GM12878 (cell line): Measurements from ENCODE around the gene GALNT9. TPM values are rescaled to one million over a fixed set of nuclear protein-coding genes. Genes with fewer than 3 reads are reported as not detected.

Source experiments
- ATAC-seq: fragments of 200-7000 bp; cut with Tn5 transposase; 3 replicates; pipeline ENCODE4 v1.9.1; 2020; ENCODE audit warnings: mild to moderate bottlenecking, moderate library complexity
- BruUV-seq: library from RNA; stranded (reverse); fragments of 400-500 nt; replicated peaks from 2 replicates; lab custom pipeline; 2021; lab: Mats Ljungman, UMichigan
- CTCF ChIA-PET: fragments of 300-600 bp; sonication (Branson Sonifier 250); formaldehyde crosslinking; extraction: SDS; loops from one replicate; lab custom pipeline; 2021; ENCODE audit warnings: inconsistent platforms; lab: Yijun Ruan, JAX
- POLR2A ChIA-PET: fragments of 350-600 bp; formaldehyde crosslinking; extraction: SDS; loops from one replicate; lab custom pipeline; 2021; ENCODE audit warnings: inconsistent platforms; lab: Charles Lee
- RAD21 ChIA-PET: fragments of 300-600 bp; sonication (Branson Sonifier 250); formaldehyde crosslinking; loops from one replicate; lab custom pipeline; 2023; ENCODE audit warnings: antibody characterized with exemption; ENCODE audit not compliant: unreplicated experiment; lab: Charles Lee
- SMC1A ChIA-PET: fragments of 300-600 bp; sonication (Branson Sonifier 250); formaldehyde crosslinking; loops from one replicate; lab custom pipeline; 2023; ENCODE audit not compliant: unreplicated experiment, uncharacterized antibody; lab: Charles Lee
- DNase-seq: peaks from one replicate; pipeline ENCODE4 v3.0.0-alpha.2; 2011; ENCODE audit warnings: low read depth, low spot score
- FAIRE-seq: peaks from 3 replicates; lab custom pipeline; 2011; peaks lifted over from hg19 to GRCh38; lab: Jason Lieb, UNC
- H2AFZ ChIP-seq: 2 replicates; pipeline ENCODE4 v1.6.0; 2011; ENCODE audit warnings: low read depth, low read length, control low read depth; ENCODE audit not compliant: control insufficient read depth
- H3K27ac ChIP-seq: 2 replicates; pipeline ENCODE4 v1.5.1; 2011; ENCODE audit warnings: control low read depth; ENCODE audit not compliant: control insufficient read depth, insufficient read depth
- H3K27me3 ChIP-seq, 2 experiments: replicated peaks in 1 of 2; 2 replicates each; pipeline versions ENCODE4 v1.6.0 to v1.6.1; 2011; ENCODE audit warnings: low read length in 1 of 2; ENCODE audit not compliant: control insufficient read depth in 2 of 2, insufficient read depth in 2 of 2
- H3K36me3 ChIP-seq, 2 experiments: 2 replicates each; pipeline ENCODE4 v1.5.1; 2011; ENCODE audit warnings: low read length in 1 of 2; ENCODE audit not compliant: control insufficient read depth in 2 of 2, insufficient read depth in 2 of 2
- H3K4me1 ChIP-seq: 2 replicates; pipeline ENCODE4 v1.6.1; 2011; ENCODE audit warnings: mild to moderate bottlenecking, low read length, moderate library complexity, mixed read lengths; ENCODE audit not compliant: control insufficient read depth, insufficient read depth
- H3K4me2 ChIP-seq: 2 replicates; pipeline ENCODE4 v1.6.0; 2011; ENCODE audit warnings: control low read depth; ENCODE audit not compliant: control insufficient read depth, insufficient read depth
- H3K4me3 ChIP-seq: fragments of 200-600 bp; sonication (generic); 2 replicates; pipeline ENCODE4 v1.5.1; 2016
- H3K79me2 ChIP-seq: 2 replicates; pipeline ENCODE4 v1.6.0; 2011; ENCODE audit warnings: low read length; ENCODE audit not compliant: control insufficient read depth, insufficient read depth
- H3K9ac ChIP-seq: 2 replicates; pipeline ENCODE4 v1.8.0; 2011; ENCODE audit warnings: low read length, control low read depth, mixed read lengths; ENCODE audit not compliant: control insufficient read depth, insufficient read depth
- H3K9me3 ChIP-seq: replicated peaks from 3 replicates; pipeline ENCODE4 v1.5.1; 2011; ENCODE audit warnings: mild to moderate bottlenecking, low read length; ENCODE audit not compliant: control insufficient read depth, insufficient read depth
- H4K20me1 ChIP-seq: 2 replicates; pipeline ENCODE4 v1.6.0; 2011; ENCODE audit not compliant: control insufficient read depth, insufficient read depth
- BACH1 ChIP-seq: fragments of 450-650 bp; IDR thresholded peaks from 2 replicates; pipeline ENCODE4 v1.6.1; 2017; ENCODE audit warnings: mild to moderate bottlenecking, borderline replicate concordance
- BHLHE40 ChIP-seq, 2 experiments: fragments of 450-650 bp in 1 of 2; IDR thresholded peaks; 2 replicates each; pipeline ENCODE4 v1.6.1; 2011 to 2017; ENCODE audit warnings: low read depth in 2 of 2, borderline replicate concordance in 1 of 2, improper control_type of control experiment in 1 of 2, low read length in 1 of 2, mild to moderate bottlenecking in 1 of 2
- CHD4 ChIP-seq: fragments of 200-600 bp; sonication (generic); IDR thresholded peaks from 2 replicates; pipeline ENCODE4 v1.6.1; 2016; ENCODE audit warnings: mild to moderate bottlenecking
- HDAC6 ChIP-seq: fragments of 200-600 bp; sonication (generic); IDR thresholded peaks from one replicate; pipeline ENCODE4 v1.8.0; 2017; ENCODE audit warnings: antibody characterized with exemption; ENCODE audit not compliant: unreplicated experiment
- HDGF ChIP-seq: fragments of 450-650 bp; IDR thresholded peaks from 2 replicates; pipeline ENCODE4 v1.6.1; 2016; ENCODE audit warnings: antibody characterized with exemption
- KAT2A ChIP-seq: conservative IDR thresholded peaks from 2 replicates; pipeline ENCODE4 v1.6.1; 2011; ENCODE audit warnings: low read depth, low read length; ENCODE audit not compliant: control insufficient read depth
- MTA3 ChIP-seq: IDR thresholded peaks from 2 replicates; pipeline ENCODE4 v1.6.1; 2012; ENCODE audit warnings: low read length, inconsistent platforms, borderline replicate concordance
- MYC ChIP-seq: IDR thresholded peaks from 2 replicates; pipeline ENCODE4 v1.6.1; 2011; ENCODE audit warnings: mild to moderate bottlenecking, low read length, moderate library complexity, inconsistent platforms; ENCODE audit not compliant: insufficient read depth, insufficient replicate concordance, insufficient read length, severe bottlenecking
- NFXL1 ChIP-seq: fragments of 450-650 bp; IDR thresholded peaks from 2 replicates; pipeline ENCODE4 v1.6.1; 2017; ENCODE audit warnings: antibody characterized with exemption, mild to moderate bottlenecking, borderline replicate concordance
- NFYA ChIP-seq: IDR thresholded peaks from 2 replicates; pipeline ENCODE4 v1.6.1; 2011; ENCODE audit warnings: low read depth, mild to moderate bottlenecking, low read length, improper control_type of control experiment, borderline replicate concordance
- NFYB ChIP-seq: IDR thresholded peaks from 2 replicates; pipeline ENCODE4 v1.6.1; 2011; ENCODE audit warnings: low read depth, mild to moderate bottlenecking, low read length, improper control_type of control experiment, moderate library complexity; ENCODE audit not compliant: insufficient read depth
- NRF1 ChIP-seq: conservative IDR thresholded peaks from 2 replicates; pipeline ENCODE4 v1.6.1; 2011; ENCODE audit warnings: mild to moderate bottlenecking, low read depth, low read length, improper control_type of control experiment
- POLR2AphosphoS5 ChIP-seq: IDR thresholded peaks from 2 replicates; pipeline ENCODE4 v1.6.1; 2011; ENCODE audit warnings: mild to moderate bottlenecking, low read length, inconsistent platforms
- SIX5 ChIP-seq: IDR thresholded peaks from 2 replicates; pipeline ENCODE4 v1.6.1; 2011; ENCODE audit warnings: mild to moderate bottlenecking, low read depth, low read length, moderate library complexity; ENCODE audit not compliant: severe bottlenecking
- SMAD5 ChIP-seq: IDR thresholded peaks from 2 replicates; pipeline ENCODE4 v1.6.1; 2016; ENCODE audit warnings: antibody characterized with exemption, low read depth
- SPI1 ChIP-seq: IDR thresholded peaks from 2 replicates; pipeline ENCODE4 v1.6.1; 2011; ENCODE audit warnings: low read depth, mild to moderate bottlenecking, low read length, moderate library complexity, borderline replicate concordance; ENCODE audit not compliant: insufficient read depth
- SREBF2 ChIP-seq: IDR thresholded peaks from 2 replicates; pipeline ENCODE4 v1.6.1; 2012; ENCODE audit warnings: mild to moderate bottlenecking, low read length
- STAT1 ChIP-seq: fragments of 450-650 bp; conservative IDR thresholded peaks from 2 replicates; pipeline ENCODE4 v1.6.1; 2014; ENCODE audit warnings: antibody characterized with exemption, mild to moderate bottlenecking
- TCF7 ChIP-seq: IDR thresholded peaks from 2 replicates; pipeline ENCODE4 v1.6.1; 2014; ENCODE audit warnings: antibody characterized with exemption, borderline replicate concordance
- WGBS: methylation state at CpG from one replicate; pipeline ENCODE4 v1.1.6; 2016; ENCODE audit warnings: low lambda C conversion rate; ENCODE audit not compliant: insufficient replicate concordance, insufficient coverage; ENCODE audit errors: missing lambda C conversion rate; 5-methylcytosine and 5-hydroxymethylcytosine counted together
- in situ Hi-C: fragments of 300-500 bp; cut with MboI; formaldehyde crosslinking; loops from 9 replicates; pipeline ENCODE4 v1.14.3; 2018; ENCODE audit warnings: mixed read lengths
- intact Hi-C: fragments of 100-400 bp; cut with micrococcal nuclease; formaldehyde crosslinking; loops from one replicate; pipeline ENCODE4 v1.14.2; 2022; ENCODE audit not compliant: unreplicated experiment
- polyA plus RNA-seq, 11 experiments: library from polyadenylated mRNA; depleted of rRNA in 4 of 11; unstranded in 6 of 11; stranded (reverse) in 5 of 11; fragments of >200 nt; fragmentation: Nextera tagmentation in 4 of 11; fragmentation: Illumina TruSeq in 1 of 11; extraction: Ambion mirVana in 4 of 11; extraction: Trizol in 1 of 11; gene quantifications; 1 replicate in 1 of 11; 2 replicates in 10 of 11; pipeline versions ENCODE4 v1.2.1 to v1.2.3, GENCODE V29; 2011 to 2016; ENCODE audit warnings: inconsistent platforms in 2 of 11, missing spikeins in 2 of 11, low read depth in 1 of 11
- total RNA-seq, 4 experiments: library from RNA; depleted of rRNA in 3 of 4; stranded (reverse); fragments of >200 nt in 3 of 4; fragmentation: Illumina TruSeq in 1 of 4; extraction: Trizol in 1 of 4; gene quantifications; 2 replicates each; pipeline versions ENCODE4 v1.2.1 to v1.2.3, GENCODE V29; 2013 to 2021

GALNT9 gene
- total and polyA plus RNA-seq, 10 of the 15 experiments (the other 5 are each of a cell fraction or from before 2014, with no cell fraction given), result 0.04 TPM; not detected in 9

- in situ Hi-C loops, result no loop called here
Observed at GRCh38 chr12:132152953-132153352, 176.4 kb downstream of the GALNT9 start.

GRCh38 chr12:132152411-132152821 lies 177.0 kb downstream of the GALNT9 start:
- Histone ChIP-seq H4K20me1 (peaks cover 3% of the 10 kb centered on the region; the same call in 1 of the 2 replicates), H2AFZ (no peak overlapping the region), H3K9ac (no peak overlapping the region), H3K4me2 (no peak overlapping the region), H3K4me1 (no peaks in the 10 kb centered on the region), H3K27me3 (no peaks in the 10 kb centered on the region), H3K27ac (no peak overlapping the region), H3K36me3 (peaks cover 3 to 10% of the 10 kb centered on the region in 2 experiments), H3K4me3 (no peak overlapping the region), H3K9me3 (peaks cover 8% of the 10 kb centered on the region), H3K79me2 (no peaks in the 10 kb centered on the region)
- in situ Hi-C loops, result no loop called here
- ChIA-PET CTCF (interaction anchor here (0.6 kb wide), 1 partner anchor 463 kb away, joined by 3 read pairs; no protein-coding TSS in a partner anchor), SMC1A (no interaction called here), RAD21 (interaction anchor here (1.1 kb wide), 1 partner anchor 262 kb away, joined by 3 read pairs; no protein-coding TSS in a partner anchor), POLR2A (interaction anchor here (0.6 kb wide), 1 partner anchor 139 kb away, joined by 5 read pairs; no protein-coding TSS in a partner anchor)
- 83% methylated on average over 9 of the region's 9 CpGs for WGBS
- no TSS peak for BruUV-seq
- intact Hi-C loops, result loop anchor here (5.0 kb wide), 1 partner anchor 410 kb away; no protein-coding TSS in a partner anchor
- no peak for FAIRE-seq
- TF ChIP-seq NRF1 (no peak), TCF7 (no peak), BHLHE40 (IDR thresholded peaks at IDR 0.05; ENCODE audit: borderline replicate concordance in 1 of 2, low read depth in 2 of 2, low read length in 1 of 2) (no peak), MYC (no peak), HDGF (no peak), NFXL1 (no peak), SIX5 (no peak), NFYA (no peak), NFYB (no peak), SMAD5 (no peak), STAT1 (no peak), CHD4 (no peak), SREBF2 (no peak), MTA3 (no peak), HDAC6 (no peak), BACH1 (no peak), SPI1 (no peak)
- ATAC-seq, result no peak
- no peak for DNase-seq

More at GRCh38 chr12:132152953-132153352, 176.4 kb downstream of the GALNT9 start:
- H3K36me3 ChIP-seq, result peaks cover 3 to 9% of the 10 kb centered on the region in 2 experiments
- DNase-seq, result no peak
- BruUV-seq, result TSS peak; percentile 56
- H2AFZ ChIP-seq, result no peak overlapping the region
- SMC1A ChIA-PET, result no interaction called here
- CTCF ChIA-PET, result interaction anchor here (0.6 to 1.6 kb wide), 3 partner anchors 26 to 462 kb away, joined by 3 to 6 read pairs (median 3); no protein-coding TSS in a partner anchor
- RAD21 ChIA-PET, result no interaction called here
- H3K4me2 ChIP-seq, result no peak overlapping the region
- TF ChIP-seq KAT2A, result no peak
- 0 out of 2 replicates have a peak, but pooled peaks have one; percentile 41 for TF ChIP-seq POLR2AphosphoS5
- H3K4me3 ChIP-seq, result no peak overlapping the region
- POLR2A ChIA-PET, result no interaction called here
- 59% methylated on average over 19 of the region's 20 CpGs for WGBS
- intact Hi-C loops, result loop anchor here (5.0 kb wide), 1 partner anchor 409 kb away; no protein-coding TSS in a partner anchor
- H3K79me2 ChIP-seq, result no peaks in the 10 kb centered on the region
- H3K9ac ChIP-seq, result no peak overlapping the region
- peaks cover 8% of the 10 kb centered on the region for H3K9me3 ChIP-seq
- no peak for ATAC-seq
- H3K4me1 ChIP-seq, result no peaks in the 10 kb centered on the region
- peaks cover 3% of the 10 kb centered on the region; the same call in 1 of the 2 replicates for H4K20me1 ChIP-seq
- FAIRE-seq, result no peak
- H3K27ac ChIP-seq, result no peak overlapping the region
- H3K27me3 ChIP-seq, result no peaks in the 10 kb centered on the region
